ENCODE data around the gene CPVL. TPM values are rescaled to one million over a fixed set of nuclear protein-coding genes. Genes with fewer than 3 reads are reported as not detected.

CPVL gene
- total RNA-seq, 2 donors from 2014 or later, result 2.7 to 11.8 TPM

DNA sequence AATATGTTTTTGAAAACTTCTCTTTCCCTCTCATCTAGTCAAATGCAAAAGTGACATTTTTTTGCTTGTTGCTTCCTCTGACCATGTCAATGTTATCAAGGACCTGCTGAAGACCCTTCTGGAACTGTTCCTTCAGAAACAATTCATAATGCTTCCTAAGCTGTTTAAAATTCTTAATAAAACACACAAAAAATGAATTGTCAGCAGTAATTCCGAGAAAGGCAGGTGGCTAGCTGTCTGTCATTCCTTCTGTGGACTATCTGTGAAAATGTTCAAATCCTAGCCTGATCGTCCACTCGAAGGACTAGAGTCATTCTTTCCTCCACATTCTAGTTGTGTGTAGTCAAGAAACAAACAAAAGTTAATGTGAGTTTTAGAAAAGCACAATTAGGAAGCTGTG, 131.6 kb downstream of the CPVL start:
- Histone ChIP-seq H3K27ac (no peak overlapping the region), H3K27me3 (no peaks in the 10 kb centered on the region), H3K4me3 (no peak overlapping the region), H3K36me3 (no peaks in the 10 kb centered on the region), H3K9me3 (no peaks in the 10 kb centered on the region), H3K4me1 (peaks cover 0 to 20% of the 10 kb centered on the region in 2 donors)
- TF ChIP-seq, protein P1, sequence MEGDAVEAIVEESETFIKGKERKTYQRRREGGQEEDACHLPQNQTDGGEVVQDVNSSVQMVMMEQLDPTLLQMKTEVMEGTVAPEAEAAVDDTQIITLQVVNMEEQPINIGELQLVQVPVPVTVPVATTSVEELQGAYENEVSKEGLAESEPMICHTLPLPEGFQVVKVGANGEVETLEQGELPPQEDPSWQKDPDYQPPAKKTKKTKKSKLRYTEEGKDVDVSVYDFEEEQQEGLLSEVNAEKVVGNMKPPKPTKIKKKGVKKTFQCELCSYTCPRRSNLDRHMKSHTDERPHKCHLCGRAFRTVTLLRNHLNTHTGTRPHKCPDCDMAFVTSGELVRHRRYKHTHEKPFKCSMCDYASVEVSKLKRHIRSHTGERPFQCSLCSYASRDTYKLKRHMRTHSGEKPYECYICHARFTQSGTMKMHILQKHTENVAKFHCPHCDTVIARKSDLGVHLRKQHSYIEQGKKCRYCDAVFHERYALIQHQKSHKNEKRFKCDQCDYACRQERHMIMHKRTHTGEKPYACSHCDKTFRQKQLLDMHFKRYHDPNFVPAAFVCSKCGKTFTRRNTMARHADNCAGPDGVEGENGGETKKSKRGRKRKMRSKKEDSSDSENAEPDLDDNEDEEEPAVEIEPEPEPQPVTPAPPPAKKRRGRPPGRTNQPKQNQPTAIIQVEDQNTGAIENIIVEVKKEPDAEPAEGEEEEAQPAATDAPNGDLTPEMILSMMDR (IDR thresholded peaks at IDR 0.05), result no peak
- DNase-seq (ENCODE audit: low spot score), result no peak

DNA sequence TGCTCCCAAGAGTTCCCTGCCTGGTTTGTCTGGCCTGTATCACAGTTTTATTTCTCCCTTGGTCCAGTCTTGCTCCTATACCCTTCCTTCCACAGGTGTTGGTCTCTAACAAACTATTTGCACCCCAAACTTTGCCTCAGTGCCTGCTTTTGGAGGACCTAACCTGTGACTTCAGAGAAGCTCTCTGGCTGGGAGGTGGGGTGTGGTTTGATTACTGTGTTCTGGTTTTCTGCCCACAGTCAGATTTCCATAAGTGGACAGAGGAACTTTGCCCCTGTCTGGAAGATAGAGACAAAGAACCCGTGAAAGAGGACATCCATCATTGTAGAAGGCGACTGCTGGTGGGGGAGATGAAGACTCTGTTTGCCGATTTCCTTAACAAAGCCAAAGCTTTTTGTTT, 132.4 kb downstream of the CPVL start:
- Histone ChIP-seq H3K4me1 (peaks cover 0 to 12% of the 10 kb centered on the region in 2 donors), H3K9me3 (no peaks in the 10 kb centered on the region), H3K4me3 (no peak overlapping the region), H3K36me3 (no peaks in the 10 kb centered on the region), H3K27me3 (no peaks in the 10 kb centered on the region), H3K27ac (no peak overlapping the region)
- DNase-seq (ENCODE audit: low spot score), result no peak
- TF ChIP-seq, protein P1 (IDR thresholded peaks at IDR 0.05), result no peak

DNA sequence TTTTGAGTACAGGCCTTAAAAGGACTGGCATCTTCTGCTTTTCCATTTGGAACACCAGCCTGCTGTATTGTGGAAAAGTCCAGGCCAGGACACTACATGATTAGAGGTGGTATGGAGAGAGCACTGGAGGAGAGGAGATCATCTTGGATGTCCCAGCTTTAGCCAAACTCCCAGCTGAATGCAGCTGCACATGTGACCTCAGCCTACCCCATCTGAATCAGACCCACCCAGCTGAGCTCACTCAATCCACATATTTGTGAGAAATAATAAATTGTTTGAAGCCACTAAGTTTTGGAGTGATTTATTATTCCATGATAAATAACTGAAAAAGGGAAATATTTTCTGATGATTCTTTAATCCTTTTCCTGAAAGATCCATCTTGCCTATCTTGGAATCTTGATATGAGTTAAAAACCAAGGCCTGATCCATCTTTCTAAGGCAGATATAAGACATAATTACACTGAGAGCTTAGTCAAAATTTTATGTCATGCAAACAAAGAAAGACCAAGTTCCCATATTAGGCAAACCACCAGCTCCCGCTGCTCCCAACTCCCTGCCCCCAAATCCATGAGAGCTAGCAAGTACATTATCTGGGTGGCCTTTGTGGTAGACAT, 133.1 kb downstream of the CPVL start:
- no peak overlapping the region for H3K4me3 ChIP-seq
- TF ChIP-seq, protein P1 (IDR thresholded peaks at IDR 0.05), result no peak
- H3K4me1 ChIP-seq, result peaks cover 0 to 7% of the 10 kb centered on the region in 2 donors
- no peaks in the 10 kb centered on the region for H3K27me3 ChIP-seq
- H3K36me3 ChIP-seq, result no peaks in the 10 kb centered on the region
- no peak overlapping the region for H3K27ac ChIP-seq
- no peak for DNase-seq (ENCODE audit: low spot score)
- no peaks in the 10 kb centered on the region for H3K9me3 ChIP-seq

DNA sequence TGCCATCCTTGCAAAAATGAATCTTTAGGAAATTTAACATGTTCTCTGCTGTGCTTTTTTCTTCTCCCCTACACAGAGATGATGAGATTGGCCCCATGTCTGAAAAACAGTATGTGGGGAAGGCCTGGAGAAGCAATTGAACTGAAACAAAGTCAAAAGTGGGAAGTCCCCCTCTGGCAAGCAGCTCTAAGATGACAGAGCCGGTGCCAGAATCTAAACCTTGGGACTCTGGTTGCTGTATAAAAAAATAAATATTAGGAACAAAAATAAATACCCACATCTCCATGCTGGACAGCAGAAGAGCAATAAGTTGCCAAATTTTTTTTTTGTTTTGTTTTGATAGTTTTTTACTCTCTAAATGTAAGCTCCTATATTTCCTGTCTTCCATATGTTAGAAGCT, 136.4 kb downstream of the CPVL start:
- Histone ChIP-seq H3K4me3 (no peak overlapping the region), H3K4me1 (no peaks in the 10 kb centered on the region), H3K27ac (no peak overlapping the region), H3K36me3 (no peaks in the 10 kb centered on the region), H3K9me3 (no peaks in the 10 kb centered on the region), H3K27me3 (no peaks in the 10 kb centered on the region)
- no peak for DNase-seq (ENCODE audit: low spot score)
- TF ChIP-seq, protein P1 (IDR thresholded peaks at IDR 0.05), result no peak

DNA sequence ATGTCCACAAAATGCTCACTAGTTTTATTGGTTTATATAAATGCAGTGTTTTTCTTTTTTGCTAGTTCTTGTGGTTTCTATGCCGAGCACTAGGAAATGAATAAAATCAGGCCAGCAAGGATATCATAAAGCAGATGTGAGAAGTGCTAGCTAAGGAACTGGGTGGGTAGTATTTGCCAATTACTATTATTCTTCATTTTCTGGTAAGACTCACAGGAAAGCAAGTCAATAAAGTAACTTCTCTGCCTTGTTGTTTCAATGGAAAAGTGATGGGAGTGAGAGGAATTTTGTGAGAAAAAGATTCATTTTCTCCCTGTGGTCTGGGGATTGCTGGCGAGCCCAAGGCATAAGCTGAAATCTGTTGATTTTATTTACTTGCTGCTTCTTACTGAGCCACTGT, 137.7 kb downstream of the CPVL start:
- Histone ChIP-seq H3K27me3 (no peaks in the 10 kb centered on the region), H3K27ac (no peak overlapping the region), H3K9me3 (no peaks in the 10 kb centered on the region), H3K4me3 (no peak overlapping the region), H3K36me3 (no peaks in the 10 kb centered on the region), H3K4me1 (no peaks in the 10 kb centered on the region)
- no peak for DNase-seq (ENCODE audit: low spot score)
- TF ChIP-seq, protein P1 (IDR thresholded peaks at IDR 0.05), result no peak

DNA sequence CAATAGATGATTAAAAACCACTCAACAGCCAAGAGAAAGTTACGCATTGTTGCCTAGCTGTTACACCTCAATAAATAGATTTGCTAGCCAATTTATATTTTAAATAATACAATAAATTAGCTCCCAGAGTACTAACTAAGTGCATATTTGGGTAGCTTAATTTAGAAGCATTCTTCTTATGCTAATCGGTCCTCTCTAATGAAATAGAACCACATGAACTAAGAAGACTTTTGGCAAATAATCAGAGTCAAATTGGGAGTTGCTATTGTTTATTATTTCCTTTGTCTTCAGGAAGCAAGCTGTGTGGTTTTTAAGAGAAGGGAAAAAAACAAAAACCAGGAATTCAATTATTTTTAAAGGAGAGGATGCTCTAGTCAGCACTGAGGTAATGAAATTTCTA, 139.2 kb downstream of the CPVL start:
- H3K27me3 ChIP-seq, result no peaks in the 10 kb centered on the region
- TF ChIP-seq, protein P1 (IDR thresholded peaks at IDR 0.05), result no peak
- no peak for DNase-seq (ENCODE audit: low spot score)
- no peak overlapping the region for H3K27ac ChIP-seq
- H3K4me1 ChIP-seq, result no peaks in the 10 kb centered on the region
- H3K9me3 ChIP-seq, result no peaks in the 10 kb centered on the region
- no peak overlapping the region for H3K4me3 ChIP-seq
- no peaks in the 10 kb centered on the region for H3K36me3 ChIP-seq

All from right atrium auricular region (tissue), 2 donors.